Smooth muscle cell (in vitro differentiated cells): Measurements from ENCODE around the gene WSCD1. TPM values are rescaled to one million over a fixed set of nuclear protein-coding genes. Genes with fewer than 3 reads are reported as not detected.

Experiments
- DNase-seq: peaks from one replicate; lab custom pipeline; 2025; ENCODE audit not compliant: unreplicated experiment; lab: John Stamatoyannopoulos, UW
- H2AFZ ChIP-seq: fragments of 200-600 bp; sonication (generic); 2 replicates; pipeline ENCODE4 v1.6.0; 2016; ENCODE audit warnings: antibody characterized with exemption, low read depth, mild to moderate bottlenecking
- H3F3A ChIP-seq: fragments of 200-600 bp; sonication (generic); 2 replicates; pipeline ENCODE4 v1.6.0; 2017; ENCODE audit warnings: antibody characterized with exemption, low read depth
- H3K27ac ChIP-seq: fragments of 200-600 bp; sonication (generic); 2 replicates; pipeline ENCODE4 v1.5.1; 2016; ENCODE audit warnings: low read depth, mild to moderate bottlenecking
- H3K27me3 ChIP-seq: fragments of 200-600 bp; sonication (generic); 2 replicates; pipeline ENCODE4 v1.6.1; 2016; ENCODE audit warnings: low read depth, mild to moderate bottlenecking
- H3K36me3 ChIP-seq: fragments of 200-600 bp; sonication (generic); 2 replicates; pipeline ENCODE4 v1.5.1; 2016; ENCODE audit warnings: low read depth
- H3K4me1 ChIP-seq: fragments of 200-600 bp; sonication (generic); 2 replicates; pipeline ENCODE4 v1.5.1; 2016; ENCODE audit warnings: low read depth
- H3K4me2 ChIP-seq: fragments of 200-600 bp; sonication (generic); 2 replicates; pipeline ENCODE4 v1.6.0; 2016; ENCODE audit warnings: mild to moderate bottlenecking
- H3K4me3 ChIP-seq: fragments of 200-600 bp; sonication (generic); 2 replicates; pipeline ENCODE4 v1.5.1; 2016; ENCODE audit warnings: mild to moderate bottlenecking
- H3K79me2 ChIP-seq: fragments of 200-600 bp; sonication (generic); 2 replicates; pipeline ENCODE4 v1.6.0; 2016; ENCODE audit warnings: low read depth, mild to moderate bottlenecking
- H3K9ac ChIP-seq: fragments of 200-600 bp; sonication (generic); 2 replicates; pipeline ENCODE4 v1.6.0; 2016; ENCODE audit warnings: low read depth
- H3K9me3 ChIP-seq: fragments of 200-600 bp; sonication (generic); replicated peaks from 2 replicates; pipeline ENCODE4 v1.5.1; 2016; ENCODE audit warnings: low read depth
- H4K20me1 ChIP-seq: fragments of 200-600 bp; sonication (generic); 2 replicates; pipeline ENCODE4 v1.6.0; 2016; ENCODE audit warnings: low read depth
- WGBS: methylation state at CpG from one replicate; pipeline ENCODE4 v1.1.7; 2016; ENCODE audit warnings: low lambda C conversion rate; 5-methylcytosine and 5-hydroxymethylcytosine counted together
- polyA plus RNA-seq: library from polyadenylated mRNA; unstranded; fragments of >200 nt; fragmentation: Nextera tagmentation; extraction: Ambion mirVana; gene quantifications from 2 replicates; pipeline ENCODE4 v1.2.1, GENCODE V29; 2016
- total RNA-seq: library from RNA; depleted of rRNA; stranded (reverse); fragments of >200 nt; gene quantifications from 2 replicates; pipeline ENCODE4 v1.2.3, GENCODE V29; 2014
- TF ChIP-seq, protein P1 (sequence below): fragments of 200-600 bp; sonication (generic); IDR thresholded peaks from 2 replicates; pipeline ENCODE4 v1.5.1; 2017; ENCODE audit warnings: borderline replicate concordance, mild to moderate bottlenecking, antibody characterized with exemption; ENCODE audit not compliant: insufficient read depth, poor library complexity, severe bottlenecking

Gene WSCD1
- total and polyA plus RNA-seq, 2 experiments from 2014 or later = 0.18 TPM

DNA sequence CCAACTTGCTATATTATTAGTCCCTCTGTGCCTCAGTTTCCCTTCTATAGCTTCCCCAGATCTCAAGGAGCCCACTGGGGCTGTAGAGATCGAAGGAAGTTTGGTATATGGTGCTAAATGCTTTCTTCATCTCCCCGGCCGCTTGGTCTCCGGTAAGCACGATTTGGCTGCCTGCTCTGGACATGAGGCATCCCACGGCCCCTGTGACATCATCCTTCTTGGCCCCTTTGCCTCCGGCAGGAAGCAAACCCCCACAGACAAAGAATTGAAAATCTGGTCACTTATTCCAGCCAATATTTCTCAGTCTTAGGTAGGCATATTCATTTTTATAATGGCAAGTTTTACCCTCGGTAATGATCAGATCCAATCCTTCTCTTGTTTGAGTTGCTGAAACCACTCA lies 65.8 kb downstream of the WSCD1 start:
- DNase-seq = no peak

DNA sequence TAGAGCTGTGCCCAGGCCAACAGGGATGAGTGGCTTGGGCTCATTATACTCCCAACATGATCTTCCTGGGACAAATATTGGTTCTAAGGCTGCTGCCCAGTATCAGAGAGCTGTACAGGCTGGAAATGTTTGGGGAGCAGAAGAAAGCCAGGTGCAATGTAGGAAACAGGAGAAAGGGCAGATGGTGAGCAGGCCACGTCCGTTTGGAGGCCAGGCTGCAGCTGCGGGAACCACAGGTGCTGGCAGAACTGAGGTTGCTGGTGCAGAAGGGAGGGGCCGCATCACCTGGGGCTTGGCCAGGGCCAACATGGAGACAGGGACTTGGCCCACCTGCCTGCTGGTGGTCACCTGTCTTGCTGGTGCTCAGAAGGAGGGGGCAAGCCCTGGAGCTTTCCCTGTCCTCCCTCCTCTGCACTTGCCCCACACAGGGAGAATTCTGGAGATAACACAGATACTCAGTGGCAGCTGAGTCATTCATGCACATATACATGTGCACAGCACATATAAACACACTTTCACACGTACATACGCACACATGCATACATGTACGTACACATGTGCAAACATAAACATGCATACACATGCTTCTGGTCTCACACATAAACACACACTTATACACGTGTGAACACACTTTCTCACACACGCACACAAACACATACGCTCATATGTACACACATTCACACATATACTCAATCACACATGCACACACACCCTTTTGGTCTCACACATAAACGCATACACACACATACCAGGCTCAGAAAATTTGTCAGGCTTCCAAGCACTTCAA lies 67.7 kb downstream of the WSCD1 start:
- no peaks in the 10 kb centered on the region for H3K4me1 ChIP-seq
- WGBS = 86% methylated on average over 11 of the region's 11 CpGs

More for the DNA sequence above, 65.8 kb downstream of the WSCD1 start:
- no peaks in the 10 kb centered on the region for H3K4me1 ChIP-seq
- no peaks in the 10 kb centered on the region for H3K9me3 ChIP-seq
- H3K36me3 ChIP-seq = no peaks in the 10 kb centered on the region
- no peaks in the 10 kb centered on the region for H3K27me3 ChIP-seq
- H4K20me1 ChIP-seq = no peaks in the 10 kb centered on the region
- H2AFZ ChIP-seq = no peak overlapping the region
- H3K4me3 ChIP-seq = no peak overlapping the region
- TF ChIP-seq, protein P1, sequence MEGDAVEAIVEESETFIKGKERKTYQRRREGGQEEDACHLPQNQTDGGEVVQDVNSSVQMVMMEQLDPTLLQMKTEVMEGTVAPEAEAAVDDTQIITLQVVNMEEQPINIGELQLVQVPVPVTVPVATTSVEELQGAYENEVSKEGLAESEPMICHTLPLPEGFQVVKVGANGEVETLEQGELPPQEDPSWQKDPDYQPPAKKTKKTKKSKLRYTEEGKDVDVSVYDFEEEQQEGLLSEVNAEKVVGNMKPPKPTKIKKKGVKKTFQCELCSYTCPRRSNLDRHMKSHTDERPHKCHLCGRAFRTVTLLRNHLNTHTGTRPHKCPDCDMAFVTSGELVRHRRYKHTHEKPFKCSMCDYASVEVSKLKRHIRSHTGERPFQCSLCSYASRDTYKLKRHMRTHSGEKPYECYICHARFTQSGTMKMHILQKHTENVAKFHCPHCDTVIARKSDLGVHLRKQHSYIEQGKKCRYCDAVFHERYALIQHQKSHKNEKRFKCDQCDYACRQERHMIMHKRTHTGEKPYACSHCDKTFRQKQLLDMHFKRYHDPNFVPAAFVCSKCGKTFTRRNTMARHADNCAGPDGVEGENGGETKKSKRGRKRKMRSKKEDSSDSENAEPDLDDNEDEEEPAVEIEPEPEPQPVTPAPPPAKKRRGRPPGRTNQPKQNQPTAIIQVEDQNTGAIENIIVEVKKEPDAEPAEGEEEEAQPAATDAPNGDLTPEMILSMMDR = no peak
- 90% methylated on average over 8 of the region's 8 CpGs for WGBS
- H3K79me2 ChIP-seq = no peaks in the 10 kb centered on the region
- no peak overlapping the region for H3K9ac ChIP-seq
- H3K27ac ChIP-seq = no peak overlapping the region
- H3K4me2 ChIP-seq = no peak overlapping the region
- H3F3A ChIP-seq = no peaks in the 10 kb centered on the region

DNA sequence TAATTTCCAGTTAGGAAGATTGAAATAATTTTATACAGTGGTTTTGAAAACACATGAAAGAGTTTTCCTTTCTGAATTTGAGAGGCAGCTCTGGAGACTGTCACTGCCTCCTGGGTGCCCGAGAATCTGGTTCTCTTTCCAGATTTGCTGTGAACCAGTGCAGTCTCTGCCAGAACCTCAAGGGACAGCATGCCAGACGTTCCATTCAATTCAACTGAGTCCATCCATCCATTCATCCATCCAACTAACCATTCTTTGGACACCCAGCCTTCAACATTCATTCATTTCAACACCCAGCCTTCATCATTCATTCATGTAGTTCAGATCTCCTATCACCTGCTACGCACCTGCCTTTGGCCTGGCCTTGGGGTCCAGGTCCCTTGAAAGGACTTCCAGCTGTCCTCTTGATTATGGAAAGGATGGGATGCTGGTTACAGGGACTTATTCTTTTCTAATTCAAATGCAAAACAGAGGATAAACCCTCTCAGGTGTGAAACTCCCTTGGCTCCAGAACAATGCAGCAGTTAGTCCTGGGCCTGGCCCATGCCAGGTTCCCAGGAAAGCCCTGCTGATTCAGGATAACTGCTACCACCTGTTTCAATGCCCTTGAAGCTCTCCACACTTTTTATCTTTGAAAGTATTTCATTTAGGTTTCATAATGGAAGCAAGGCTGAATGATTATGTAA lies 68.7 kb downstream of the WSCD1 start:
- no peak overlapping the region for H2AFZ ChIP-seq
- no peaks in the 10 kb centered on the region for H3K27me3 ChIP-seq
- H4K20me1 ChIP-seq = no peaks in the 10 kb centered on the region
- TF ChIP-seq, protein P1 = no peak
- no peak overlapping the region for H3K9ac ChIP-seq
- H3K4me1 ChIP-seq = no peaks in the 10 kb centered on the region
- H3K27ac ChIP-seq = no peak overlapping the region
- H3K9me3 ChIP-seq = no peaks in the 10 kb centered on the region
- no peak overlapping the region for H3K4me3 ChIP-seq
- 72% methylated on average over 3 of the region's 3 CpGs for WGBS
- no peak overlapping the region for H3K4me2 ChIP-seq
- DNase-seq = no peak
- H3K79me2 ChIP-seq = no peaks in the 10 kb centered on the region
- no peaks in the 10 kb centered on the region for H3F3A ChIP-seq
- no peaks in the 10 kb centered on the region for H3K36me3 ChIP-seq

More for the DNA sequence above, 67.7 kb downstream of the WSCD1 start:
- Histone ChIP-seq H3K4me2 (no peak overlapping the region), H3K27ac (no peak overlapping the region), H3K9me3 (no peaks in the 10 kb centered on the region), H3F3A (no peaks in the 10 kb centered on the region), H3K27me3 (no peaks in the 10 kb centered on the region), H3K9ac (no peak overlapping the region), H4K20me1 (no peaks in the 10 kb centered on the region), H3K36me3 (no peaks in the 10 kb centered on the region), H3K79me2 (no peaks in the 10 kb centered on the region), H2AFZ (no peak overlapping the region), H3K4me3 (no peak overlapping the region)
- TF ChIP-seq, protein P1 = no peak
- no peak for DNase-seq

DNA sequence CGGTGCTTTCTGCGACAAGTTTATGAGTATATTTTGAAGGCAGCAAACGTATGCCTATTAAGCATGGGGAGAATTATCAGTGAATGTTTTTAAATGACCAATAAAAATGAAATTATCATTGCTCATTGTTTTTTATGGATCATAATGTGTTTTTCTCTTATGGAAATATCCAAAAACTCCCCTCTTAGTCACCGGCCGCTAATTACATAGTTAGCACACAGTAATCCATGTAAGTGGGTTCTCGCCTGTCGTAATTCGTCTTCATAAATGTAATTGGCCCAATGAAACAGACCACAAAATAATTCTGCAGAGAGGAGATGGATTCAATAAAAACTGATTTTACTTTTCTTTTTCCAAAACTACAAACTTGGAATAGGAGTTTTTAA lies 69.3 kb downstream of the WSCD1 start:
- Histone ChIP-seq H3K4me2 (no peak overlapping the region), H3K79me2 (no peaks in the 10 kb centered on the region), H4K20me1 (no peaks in the 10 kb centered on the region), H3K4me3 (no peak overlapping the region), H3K27me3 (no peaks in the 10 kb centered on the region), H3K36me3 (no peaks in the 10 kb centered on the region), H3K9ac (no peak overlapping the region), H3K4me1 (no peaks in the 10 kb centered on the region), H3K27ac (no peak overlapping the region), H3K9me3 (no peaks in the 10 kb centered on the region), H3F3A (no peaks in the 10 kb centered on the region), H2AFZ (no peak overlapping the region)
- WGBS = 81% methylated on average over 8 of the region's 8 CpGs
- TF ChIP-seq, protein P1 = no peak
- DNase-seq = no peak
